HG03060 (cell line): ENCODE results near the gene CHRM5.
A peak's percentile ranks its signal among the peaks of the same experiment; 100 is the strongest.
"Not testable (repeated sequence)": the region's sequence is repeated elsewhere in the genome, so short reads cannot be mapped to it uniquely, and the experiment has no call there.

Experiments
- ATAC-seq: cut with Tn5 transposase; IDR thresholded peaks from one replicate; pipeline ENCODE4 v1.9.1; 2021; ENCODE audit warnings: low read depth, moderate number of reproducible peaks; ENCODE audit not compliant: unreplicated experiment

Gene CHRM5

DNA sequence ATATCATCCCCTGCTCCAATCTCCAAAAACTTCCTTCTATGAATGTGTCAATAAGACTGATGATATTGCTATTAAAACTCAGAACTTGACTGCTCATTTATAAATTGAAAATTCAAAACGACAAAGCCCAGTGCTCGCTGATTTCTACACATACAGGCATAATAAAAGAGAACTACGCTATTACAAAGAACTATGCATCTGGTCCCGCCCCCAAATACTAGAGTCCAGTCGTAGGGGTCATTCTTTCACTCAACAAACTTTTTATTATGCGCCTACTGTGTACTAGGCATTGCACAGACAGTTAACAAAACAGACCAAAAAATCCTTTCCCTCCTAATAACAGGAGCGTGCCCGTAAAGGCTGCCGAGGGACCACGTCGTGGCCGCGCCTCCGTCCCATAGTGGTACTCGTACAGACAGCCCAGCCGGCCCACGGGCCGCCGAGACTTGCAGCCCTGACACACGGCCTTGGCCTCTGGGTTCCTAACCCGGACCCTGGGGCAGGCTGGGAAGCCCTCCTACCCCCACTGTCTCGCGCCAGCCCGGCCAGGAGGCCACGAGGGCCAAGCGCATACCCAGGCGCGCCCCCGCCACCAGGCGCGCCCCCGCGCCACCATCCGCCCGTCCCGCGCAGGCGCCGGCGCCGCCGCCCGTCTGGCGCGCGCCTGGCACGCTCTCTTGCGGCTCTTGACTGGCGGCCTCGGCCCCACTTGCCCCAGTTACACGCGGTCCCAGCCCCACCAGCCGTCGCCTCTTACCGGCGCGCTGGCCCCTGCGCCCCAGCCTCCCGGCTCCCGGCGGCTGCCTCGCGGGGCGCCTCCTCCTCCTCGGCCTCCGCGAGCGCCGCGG, 70.0 kb downstream of the CHRM5 start:
- ATAC-seq: peak; percentile 35

DNA sequence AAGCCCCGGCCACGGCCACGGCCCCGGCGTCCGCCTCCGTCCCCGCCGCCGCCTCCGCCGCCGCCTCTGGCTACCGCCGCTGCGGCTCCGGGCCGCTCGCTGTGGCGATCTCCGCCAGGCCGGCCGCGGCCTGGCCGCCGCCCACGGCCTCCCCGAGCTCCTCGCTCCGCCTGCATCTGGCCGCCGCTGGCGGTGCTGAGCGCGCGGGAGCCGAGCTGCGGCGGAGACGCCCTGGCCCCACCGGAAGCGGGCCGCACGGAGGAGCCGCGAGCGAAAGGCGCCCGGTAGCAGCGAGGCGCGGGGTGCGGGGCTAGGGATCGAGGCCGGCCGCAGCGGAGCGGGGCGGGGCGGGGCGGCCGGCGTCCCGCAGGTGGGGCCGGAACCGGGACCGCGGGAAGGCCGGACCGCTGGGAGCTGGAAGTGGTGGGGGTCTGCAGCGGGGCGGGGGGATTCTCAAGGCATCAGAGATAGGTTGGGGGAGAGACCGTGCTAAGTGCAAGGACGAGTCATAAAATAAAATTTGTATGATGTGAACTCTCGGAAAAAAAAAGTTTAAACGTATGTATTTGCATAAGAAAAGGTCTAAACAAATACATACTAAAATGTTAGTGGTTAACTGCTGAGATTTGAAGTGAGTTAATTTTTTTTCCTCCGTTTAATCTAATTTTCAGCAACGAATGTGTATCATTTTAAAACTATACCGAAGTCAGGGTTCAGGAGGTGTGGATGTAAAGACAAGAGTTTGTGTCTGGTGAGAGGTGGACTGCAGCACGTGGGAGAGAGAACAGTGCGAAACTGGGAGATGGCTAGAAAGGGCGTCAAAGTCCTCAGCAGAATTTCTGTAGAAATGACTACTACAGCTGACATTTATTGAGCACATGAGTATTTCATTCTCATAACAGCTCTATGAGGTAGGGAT, 70.8 kb downstream of the CHRM5 start, which contains the start of gene AVEN:
TSS of gene AVEN (minus strand) at position 334 of the 919 bp plus-strand sequence. CDS start at position 176, 158 bp downstream.
- no peak for ATAC-seq

DNA sequence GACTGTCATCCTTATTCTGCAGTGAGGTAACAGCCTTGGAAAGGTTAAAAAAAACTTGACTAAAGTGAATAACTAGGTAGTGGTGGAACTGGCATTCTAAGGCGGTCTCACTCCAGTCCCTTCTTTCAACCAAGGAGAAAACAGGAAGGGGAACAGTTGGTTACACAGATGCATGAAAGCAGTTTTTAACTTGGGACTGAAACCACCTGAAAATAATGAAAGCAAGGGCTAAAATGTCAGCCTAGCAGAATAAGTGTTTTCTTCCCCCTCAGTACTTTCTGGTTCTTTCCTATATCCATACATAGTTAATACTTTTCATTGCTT, 71.5 kb downstream of the CHRM5 start:
- no peak for ATAC-seq

DNA sequence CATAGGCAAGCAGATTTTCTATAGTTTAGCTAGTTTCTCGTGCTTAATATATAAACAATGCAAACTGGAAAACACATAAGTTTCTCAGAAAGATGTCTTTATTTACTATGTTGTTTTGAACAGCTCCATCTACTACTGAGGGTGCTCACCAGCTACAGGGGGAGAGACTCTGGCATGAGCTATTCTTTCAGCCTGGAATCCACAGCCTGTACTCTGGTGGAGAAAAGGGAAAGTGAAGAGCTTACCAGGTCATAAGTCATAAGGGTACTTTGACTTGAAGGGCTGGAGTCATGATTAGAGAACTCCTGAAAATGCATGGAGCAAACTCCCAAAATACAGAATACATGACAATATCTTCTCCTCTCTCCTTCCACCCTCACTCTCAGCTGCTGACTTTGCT, 75.1 kb downstream of the CHRM5 start:
- ATAC-seq: no peak

DNA sequence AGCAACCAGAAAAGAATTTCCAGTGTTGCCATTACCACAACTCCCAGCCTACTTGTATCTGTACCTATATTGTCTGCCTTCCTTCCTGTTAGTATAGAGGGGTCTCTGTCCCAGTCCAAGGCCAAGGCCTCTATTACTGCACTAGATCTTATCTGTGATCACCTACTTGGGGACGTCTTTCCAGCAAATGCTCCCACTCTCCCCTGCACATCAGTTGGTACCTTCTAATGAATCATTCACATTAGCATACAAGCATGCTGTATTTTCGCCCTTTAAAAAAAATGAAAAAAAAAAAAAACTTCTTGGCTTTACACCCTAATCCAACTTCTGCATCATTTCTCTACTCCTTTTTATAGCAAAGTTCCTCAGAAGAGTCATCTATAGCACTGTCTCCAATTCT, 75.5 kb downstream of the CHRM5 start:
- ATAC-seq: no peak

DNA sequence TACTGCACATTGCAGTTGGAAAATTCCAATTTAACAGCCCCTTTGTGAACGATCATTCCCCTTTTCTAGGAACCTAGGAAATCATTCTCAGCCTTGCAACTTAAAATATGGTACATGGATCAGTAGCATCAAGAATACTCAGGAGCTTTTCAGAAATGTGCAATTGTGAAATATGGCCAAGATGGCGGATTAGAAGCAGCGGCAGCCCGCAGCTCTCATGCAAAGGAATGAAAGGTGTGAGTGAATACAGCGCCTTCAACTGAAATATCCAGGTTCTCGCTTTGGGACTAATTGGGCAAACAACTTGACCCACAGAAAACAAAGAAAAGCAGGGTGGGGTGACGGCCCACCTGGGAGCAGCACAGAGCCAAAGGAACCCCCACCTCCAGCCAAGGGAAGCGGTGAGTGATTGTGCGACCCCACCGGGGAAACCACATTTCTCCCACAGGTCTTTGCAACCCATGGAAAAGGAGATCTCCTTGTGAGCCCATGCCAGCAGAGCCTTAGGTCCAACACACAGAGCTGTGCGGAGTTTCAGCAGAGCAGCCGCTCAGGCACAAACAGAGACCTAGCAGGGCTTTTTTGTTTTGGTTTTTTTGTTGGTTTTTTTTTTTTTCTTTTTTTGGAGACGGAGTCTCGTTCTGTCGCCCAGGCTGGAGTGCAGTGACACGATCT, 78.3 kb downstream of the CHRM5 start:
- no peak for ATAC-seq

DNA sequence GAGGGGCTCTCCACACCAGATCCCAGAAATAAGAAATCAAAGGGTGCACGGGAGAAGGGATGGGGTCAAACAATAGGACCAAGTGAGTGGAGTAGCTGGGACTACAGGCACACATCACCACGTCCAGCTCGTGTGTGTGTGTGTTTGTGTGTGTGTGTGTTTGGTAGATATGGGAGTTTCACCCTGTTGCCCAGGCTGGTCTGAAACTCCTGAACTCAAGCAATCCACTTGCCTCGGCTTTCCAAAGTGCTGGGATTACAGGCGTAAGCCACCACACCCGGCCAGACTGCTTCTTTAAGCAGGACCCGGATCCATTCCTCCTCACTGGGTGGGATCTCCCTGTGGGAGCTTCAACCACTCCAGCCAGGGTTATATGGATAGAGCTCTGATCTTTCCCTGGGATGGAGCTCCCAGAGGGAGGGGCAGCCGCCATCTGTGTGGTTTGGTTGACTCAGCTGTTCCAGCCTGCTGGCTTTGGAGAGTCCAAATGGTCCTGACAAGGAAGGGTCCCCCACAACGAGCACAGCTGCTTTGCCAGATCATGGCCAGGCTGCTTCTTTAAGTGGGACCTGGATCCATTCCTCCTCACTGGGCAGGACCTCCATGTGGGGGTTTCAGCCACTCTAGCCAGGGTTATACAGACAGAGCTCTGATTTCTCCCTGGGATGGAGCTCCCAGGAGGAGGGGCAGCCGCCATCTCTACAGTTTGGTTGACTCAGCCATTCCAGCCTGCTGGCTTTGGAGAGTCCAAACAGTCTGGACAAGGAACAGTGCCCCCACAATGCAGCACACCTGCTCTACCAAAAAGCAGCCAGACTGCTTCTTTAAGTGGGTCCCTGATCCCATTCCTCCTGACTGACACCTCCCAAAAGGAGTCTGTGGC, 79.8 kb downstream of the CHRM5 start:
- no peak for ATAC-seq

DNA sequence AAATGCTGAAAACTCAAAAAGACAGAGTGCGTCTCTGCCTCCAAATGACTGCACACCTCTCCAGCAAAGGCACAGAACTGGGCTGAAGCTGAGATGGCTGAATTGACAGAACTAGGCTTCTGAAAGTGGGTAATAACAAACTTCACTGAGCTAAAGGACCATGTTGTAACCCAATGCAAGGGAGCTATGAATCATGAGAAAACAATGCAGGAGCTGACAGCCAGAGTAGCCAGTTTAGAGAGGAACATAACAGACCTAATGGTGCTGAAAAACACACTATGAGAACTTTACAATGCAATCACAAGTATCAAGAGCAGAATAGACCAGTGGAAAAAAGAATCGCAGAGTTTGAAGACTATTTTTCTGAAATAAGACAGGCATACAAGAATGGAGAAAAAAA, 80.8 kb downstream of the CHRM5 start:
- ATAC-seq: no peak

DNA sequence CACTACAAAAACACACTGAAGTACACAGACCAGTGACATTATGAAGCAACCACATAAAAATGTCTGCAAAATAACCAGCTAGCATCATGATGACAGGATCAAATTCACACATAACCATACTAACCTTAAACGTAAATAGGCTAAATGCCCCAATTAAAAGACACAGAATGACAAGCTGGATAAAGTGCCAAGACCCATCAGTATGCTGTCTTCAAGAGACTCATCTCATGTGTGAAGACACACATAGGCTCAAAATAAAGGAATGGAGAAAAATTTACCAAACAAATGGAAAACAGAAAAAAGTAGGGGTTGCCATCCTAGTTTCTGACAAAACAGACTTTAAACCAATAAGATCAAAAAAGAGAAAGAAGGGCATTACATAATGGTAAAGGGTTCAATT, 82.1 kb downstream of the CHRM5 start:
- ATAC-seq: not testable (repeated sequence)

DNA sequence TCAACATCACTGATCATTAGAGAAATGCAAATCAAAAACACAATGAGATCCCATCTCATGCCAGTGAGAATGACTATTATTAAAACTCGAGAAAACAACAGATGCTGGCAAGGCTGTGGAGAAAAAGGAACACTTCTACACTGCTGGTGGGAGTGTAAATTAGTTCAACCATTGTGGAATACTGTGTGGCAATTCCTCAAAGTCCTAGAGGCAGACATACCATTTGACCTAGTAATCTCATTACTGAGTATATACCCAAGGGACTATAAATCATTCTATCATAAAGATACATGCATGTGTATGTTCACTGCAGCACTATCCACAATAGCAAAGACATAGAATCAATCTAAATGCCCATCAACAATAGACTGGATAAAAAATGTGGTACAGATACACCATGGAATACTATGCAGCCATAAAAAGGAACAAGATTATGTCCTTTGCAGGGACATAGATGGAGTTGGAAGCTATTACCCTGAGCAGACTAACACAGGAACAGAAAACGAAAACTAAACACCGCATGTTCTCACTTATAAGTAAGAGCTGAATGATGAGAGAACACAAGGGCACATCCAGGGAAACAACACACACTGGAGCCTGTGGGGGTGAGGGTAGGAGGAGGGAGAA, 85.9 kb downstream of the CHRM5 start:
- ATAC-seq: no peak

DNA sequence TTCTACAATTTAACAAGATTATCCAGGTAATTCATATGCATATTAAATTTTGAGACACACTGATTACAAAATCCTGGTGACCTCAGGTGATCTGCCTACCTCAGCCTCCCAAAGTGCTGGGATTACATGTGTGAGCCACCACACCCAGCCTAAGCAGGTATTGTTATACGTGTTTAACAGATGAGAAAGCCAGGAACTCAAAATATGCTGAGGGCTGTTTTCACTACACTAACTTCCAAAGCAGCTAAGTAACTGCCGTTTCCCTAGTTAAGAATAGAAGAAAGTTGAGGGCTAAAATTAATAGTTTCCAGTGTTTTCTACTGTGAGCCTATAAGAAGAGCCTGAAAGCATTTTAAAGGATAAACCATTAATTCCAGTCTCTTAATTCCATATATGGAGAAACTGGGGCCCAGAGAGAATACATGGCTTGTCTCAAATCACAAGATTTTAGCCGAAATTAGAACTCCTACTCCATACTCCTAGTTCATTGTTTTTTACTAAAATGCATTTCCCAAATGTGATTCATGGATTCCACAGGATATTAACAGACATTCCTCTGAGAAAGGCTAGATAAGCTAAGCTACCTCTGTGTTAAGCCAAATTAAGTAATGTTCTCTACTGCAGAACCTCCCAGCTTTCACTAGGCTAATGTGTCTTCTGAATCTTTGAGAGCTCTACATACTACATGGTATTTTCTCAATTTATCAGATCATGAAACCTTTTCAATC, 87.7 kb downstream of the CHRM5 start:
- no peak for ATAC-seq

DNA sequence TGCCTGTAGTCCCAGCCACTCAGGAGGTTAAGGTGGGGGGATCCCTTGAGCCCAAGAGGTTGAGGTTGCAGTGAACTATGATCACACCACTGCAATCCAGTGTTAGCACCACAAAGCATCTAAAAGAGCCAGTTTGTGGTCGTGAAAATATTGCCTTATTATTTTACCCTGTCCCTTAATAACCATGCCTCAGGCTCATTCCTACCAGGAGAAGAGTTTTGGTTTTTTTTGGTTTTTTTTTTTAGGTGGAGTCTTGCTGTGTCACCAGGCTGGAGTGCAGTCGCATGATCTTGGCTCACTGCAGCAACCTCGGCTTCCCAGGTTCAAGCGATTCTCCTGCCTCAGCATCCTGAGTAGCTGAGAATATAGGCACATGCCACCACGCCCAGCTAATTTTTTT, 88.6 kb downstream of the CHRM5 start:
- no peak for ATAC-seq

DNA sequence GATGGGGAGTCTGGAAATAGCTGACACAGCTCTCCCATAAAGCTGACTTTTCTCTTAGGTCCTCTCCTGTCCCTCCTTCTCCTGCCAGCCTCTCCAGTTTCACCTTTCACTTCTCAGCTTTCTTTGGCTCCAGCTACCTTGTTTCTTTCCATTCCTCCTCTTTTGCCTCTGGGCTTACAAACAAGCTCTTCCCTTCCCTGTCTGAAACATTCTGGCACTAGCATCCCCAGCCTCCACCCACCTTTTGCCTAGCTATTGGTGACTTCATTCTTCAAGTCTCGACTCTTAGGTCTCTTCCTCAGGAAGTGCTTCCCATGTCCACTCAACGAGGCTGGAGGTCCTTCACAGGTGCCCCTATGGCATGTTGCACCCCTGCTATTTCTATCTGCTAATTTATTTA, 91.2 kb downstream of the CHRM5 start:
- no peak for ATAC-seq

DNA sequence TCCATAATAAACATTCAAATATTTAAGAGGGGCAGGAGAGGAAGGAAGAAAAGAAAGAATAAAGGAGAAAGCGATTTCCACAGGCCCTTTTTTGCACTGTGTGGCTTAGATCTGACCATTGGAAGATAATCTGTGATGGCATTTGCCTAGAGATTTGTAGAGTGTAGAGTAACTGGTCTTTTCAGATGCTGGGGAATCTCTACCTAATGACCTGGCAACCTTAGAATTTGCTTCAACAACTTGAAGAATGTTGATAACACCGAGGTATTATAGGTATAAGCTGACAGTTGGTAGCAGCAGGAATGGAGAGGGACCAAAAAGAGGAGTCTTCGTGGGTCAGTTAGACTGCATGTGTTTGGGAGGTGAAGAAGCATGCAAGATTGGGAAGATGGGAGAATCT, 91.6 kb downstream of the CHRM5 start:
- ATAC-seq: no peak

DNA sequence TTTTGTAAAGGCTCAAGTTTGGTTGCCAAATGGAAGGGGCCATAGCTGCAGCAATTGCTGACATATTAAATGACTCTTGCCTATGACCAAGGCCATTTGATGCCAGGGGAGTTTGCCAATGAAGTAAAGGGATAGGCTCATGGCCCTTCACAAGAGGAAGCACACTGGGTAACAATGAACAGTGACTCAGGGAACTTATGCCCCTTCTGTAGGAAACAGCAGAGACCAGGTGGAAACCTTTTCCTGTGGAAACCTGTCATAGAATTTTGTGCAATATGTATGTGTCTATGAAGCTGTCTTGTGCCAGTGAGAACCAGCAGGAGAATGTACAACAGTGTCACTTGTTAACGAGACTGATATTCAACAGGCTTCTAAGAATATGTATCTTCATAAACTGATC, 96.1 kb downstream of the CHRM5 start:
- ATAC-seq: no peak

DNA sequence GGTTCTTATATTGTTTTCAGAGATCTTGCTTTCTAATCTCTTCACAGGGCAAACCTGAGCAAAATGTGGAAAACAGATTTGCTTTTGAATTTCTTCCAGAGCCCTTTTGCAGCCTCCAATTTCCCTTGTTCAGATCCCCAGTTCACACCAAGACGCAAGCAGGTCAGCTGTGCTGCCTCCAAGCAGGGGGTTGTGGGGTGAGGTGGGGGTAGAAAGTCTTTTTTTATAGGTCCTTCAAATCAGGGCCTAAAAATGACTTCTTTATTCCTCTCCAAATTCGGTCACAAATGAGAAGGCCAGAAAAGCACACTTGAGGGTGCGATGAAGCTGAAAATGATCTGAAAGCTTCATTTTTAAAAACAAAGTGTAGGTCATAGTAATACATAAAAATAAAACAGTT, 97.0 kb downstream of the CHRM5 start:
- no peak for ATAC-seq

DNA sequence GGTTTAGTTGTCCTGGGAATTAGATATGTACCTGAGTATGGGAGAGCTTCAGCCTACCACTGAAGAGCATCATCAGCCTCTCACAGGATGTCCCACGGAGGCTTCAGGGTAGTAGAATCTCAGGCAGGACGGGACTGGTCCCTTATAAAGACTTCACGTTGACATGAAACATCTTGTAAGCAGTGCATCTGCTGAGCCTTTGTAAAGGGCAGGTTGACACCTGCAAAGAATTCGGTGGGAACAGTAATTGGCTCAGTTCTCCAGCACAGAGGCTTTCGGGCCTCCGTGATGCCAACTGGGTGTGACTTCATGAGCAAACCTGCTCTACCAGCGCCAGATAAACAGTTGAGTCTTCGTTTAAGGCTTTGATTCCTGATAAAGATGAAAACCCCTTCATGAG, 97.6 kb downstream of the CHRM5 start:
- ATAC-seq: no peak

DNA sequence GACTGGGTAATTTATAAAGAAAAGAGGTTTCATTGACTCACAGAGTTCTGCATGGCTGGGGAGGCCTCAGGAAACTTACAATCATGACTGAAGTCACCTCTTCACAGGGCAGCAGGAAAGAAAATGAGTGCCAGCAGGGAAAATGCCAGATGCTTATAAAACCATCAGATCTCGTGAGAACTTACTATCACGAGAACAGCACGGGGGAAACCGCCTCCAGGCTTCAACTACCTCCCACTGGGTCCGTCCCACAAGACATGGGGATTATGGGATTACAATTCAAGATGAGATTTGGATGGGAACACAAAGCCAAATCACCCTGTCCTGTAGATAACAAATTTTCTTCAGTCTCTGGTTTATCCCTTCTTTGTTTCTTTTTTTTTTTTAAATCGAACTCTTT, 101.7 kb downstream of the CHRM5 start:
- no peak for ATAC-seq

DNA sequence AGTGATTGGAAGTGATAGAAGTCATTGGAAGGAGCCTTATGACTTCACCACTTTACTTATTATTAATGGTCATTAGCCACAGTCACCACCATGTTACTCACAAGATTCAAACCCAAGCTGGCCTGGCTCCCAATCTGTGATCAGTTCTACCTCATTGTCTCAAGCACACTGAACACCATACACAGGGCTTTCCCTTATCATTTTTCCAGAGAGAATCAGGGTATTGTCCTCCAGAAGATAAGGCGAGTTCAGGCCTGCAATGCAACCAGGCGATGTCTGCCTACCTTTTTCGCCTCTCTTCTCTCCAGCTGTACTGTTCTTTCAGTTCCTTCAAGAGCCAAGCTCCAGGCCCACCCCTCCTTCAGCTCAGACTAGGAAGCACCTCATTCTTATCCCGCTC, 108.5 kb downstream of the CHRM5 start:
- no peak for ATAC-seq
